GM12873 (cell line): Measurements from ENCODE around the gene GPC5.

ENCODE experiments used
- CTCF ChIP-seq: IDR thresholded peaks from 2 replicates; pipeline ENCODE4 v1.5.1; 2012; ENCODE audit warnings: low read depth, mild to moderate bottlenecking, moderate library complexity, low read length, control low read depth; ENCODE audit not compliant: insufficient read depth; ENCODE audit errors: missing control alignments

GPC5 gene

GRCh38 chr13:92807966-92808365 is 1409.5 kb downstream of the GPC5 start:
- TF ChIP-seq CTCF: no peak

GRCh38 chr13:92821324-92821723 is 1422.9 kb downstream of the GPC5 start:
- TF ChIP-seq CTCF: no peak

GRCh38 chr13:92823059-92823458 is 1424.6 kb downstream of the GPC5 start:
- no peak for TF ChIP-seq CTCF

- TF ChIP-seq CTCF: no peak
Measured at GRCh38 chr13:92825938-92826596, 1427.6 kb downstream of the GPC5 start.

- no peak for TF ChIP-seq CTCF
Measured at GRCh38 chr13:92827503-92827902, 1429.1 kb downstream of the GPC5 start.

GRCh38 chr13:92829930-92830329 is 1431.5 kb downstream of the GPC5 start:
- no peak for TF ChIP-seq CTCF

GRCh38 chr13:92830821-92831220 is 1432.4 kb downstream of the GPC5 start:
- TF ChIP-seq CTCF: no peak
